ENCODE results near the gene TCF4. TPM values are rescaled to one million over a fixed set of nuclear protein-coding genes. Genes with fewer than 3 reads are reported as not detected.

Gene TCF4
- total RNA-seq, 4 donors from 2014 or later: 80.9 to 172 (median 94.0) TPM

DNA sequence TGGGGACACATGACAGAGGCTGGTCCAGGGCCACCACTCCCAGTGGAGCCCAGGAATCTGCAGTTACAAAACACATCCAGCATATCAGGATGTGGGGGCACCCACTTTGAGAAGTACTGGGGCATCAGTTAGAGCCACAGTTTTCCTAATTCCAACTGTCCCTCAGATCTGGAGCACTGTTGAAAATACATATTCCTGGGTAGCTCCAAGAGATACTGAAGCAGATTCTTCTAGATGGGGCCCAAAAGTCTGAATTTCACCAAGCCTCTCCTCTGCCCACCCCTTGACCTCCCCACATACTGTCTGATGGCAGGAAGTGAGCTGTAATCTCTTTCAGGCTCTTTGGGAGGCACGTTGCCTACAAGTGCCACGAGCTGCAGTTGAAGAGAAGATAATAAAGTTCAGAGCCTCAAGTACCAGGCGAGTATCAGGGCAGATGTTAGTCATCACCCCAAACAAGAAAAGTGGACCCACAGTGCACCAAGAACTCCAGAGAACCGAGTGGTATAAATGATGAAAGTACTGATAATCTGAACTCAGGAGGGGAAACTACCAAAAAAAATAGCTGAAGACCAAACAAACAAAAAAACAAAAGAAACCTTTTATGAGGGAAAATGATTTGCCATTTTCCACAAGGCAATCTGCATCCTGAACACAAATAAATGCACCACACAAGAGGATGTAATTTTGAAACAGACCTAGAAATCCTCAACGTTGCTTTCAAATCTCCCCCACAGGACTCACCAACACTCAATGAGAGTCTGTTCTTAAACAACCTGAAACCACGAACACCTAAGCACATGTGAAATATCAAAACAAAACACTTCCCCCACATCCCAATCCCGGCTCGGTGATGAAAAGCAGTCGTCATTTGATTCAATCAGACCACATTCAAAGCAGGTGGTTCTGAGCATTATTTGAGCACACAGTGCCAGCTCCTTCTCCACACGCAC lies 98.7 kb downstream of the TCF4 start:
- H3K27ac ChIP-seq: no peak overlapping the region
- no peaks in the 10 kb centered on the region for H3K27me3 ChIP-seq
- TF ChIP-seq EP300 (IDR thresholded peaks at IDR 0.05): no peak
- TF ChIP-seq POLR2A (IDR thresholded peaks at IDR 0.05): no peak
- no peak for TF ChIP-seq POLR2AphosphoS5 (IDR thresholded peaks at IDR 0.05)
- TF ChIP-seq, protein P1, sequence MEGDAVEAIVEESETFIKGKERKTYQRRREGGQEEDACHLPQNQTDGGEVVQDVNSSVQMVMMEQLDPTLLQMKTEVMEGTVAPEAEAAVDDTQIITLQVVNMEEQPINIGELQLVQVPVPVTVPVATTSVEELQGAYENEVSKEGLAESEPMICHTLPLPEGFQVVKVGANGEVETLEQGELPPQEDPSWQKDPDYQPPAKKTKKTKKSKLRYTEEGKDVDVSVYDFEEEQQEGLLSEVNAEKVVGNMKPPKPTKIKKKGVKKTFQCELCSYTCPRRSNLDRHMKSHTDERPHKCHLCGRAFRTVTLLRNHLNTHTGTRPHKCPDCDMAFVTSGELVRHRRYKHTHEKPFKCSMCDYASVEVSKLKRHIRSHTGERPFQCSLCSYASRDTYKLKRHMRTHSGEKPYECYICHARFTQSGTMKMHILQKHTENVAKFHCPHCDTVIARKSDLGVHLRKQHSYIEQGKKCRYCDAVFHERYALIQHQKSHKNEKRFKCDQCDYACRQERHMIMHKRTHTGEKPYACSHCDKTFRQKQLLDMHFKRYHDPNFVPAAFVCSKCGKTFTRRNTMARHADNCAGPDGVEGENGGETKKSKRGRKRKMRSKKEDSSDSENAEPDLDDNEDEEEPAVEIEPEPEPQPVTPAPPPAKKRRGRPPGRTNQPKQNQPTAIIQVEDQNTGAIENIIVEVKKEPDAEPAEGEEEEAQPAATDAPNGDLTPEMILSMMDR (IDR thresholded peaks at IDR 0.05): no peak
- H3K4me1 ChIP-seq: peaks cover 10% of the 10 kb centered on the region
- DNase-seq (ENCODE audit: low spot score in 2 of 2): no peak
- 51% methylated on average over 10 of the region's 10 CpGs for WGBS
- H3K36me3 ChIP-seq: no peaks in the 10 kb centered on the region
- H3K4me3 ChIP-seq: no peak overlapping the region
- H3K9me3 ChIP-seq: no peaks in the 10 kb centered on the region

DNA sequence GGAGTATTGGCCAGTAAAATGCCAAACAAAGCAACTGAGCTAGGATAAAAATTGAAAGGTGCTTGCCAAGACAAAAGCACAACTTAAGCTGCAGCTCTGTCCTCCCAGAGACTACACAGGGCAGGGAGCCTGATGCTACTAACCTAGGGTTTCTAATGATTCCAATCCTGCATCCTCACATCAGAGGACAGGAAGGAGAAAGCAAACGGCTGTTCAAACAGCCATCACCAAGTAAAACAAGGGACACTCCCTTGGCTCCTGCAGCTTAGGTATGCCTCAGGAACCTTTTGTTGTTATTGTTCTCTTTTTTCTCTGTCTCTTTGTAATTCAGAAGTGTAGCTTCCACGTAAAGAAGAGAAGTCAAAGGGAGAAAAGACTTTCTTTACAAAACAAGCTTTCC lies 99.5 kb downstream of the TCF4 start:
- Histone ChIP-seq H3K36me3 (no peaks in the 10 kb centered on the region), H3K27me3 (no peaks in the 10 kb centered on the region), H3K4me1 (peaks cover 10% of the 10 kb centered on the region), H3K4me3 (no peak overlapping the region), H3K27ac (no peak overlapping the region), H3K9me3 (no peaks in the 10 kb centered on the region)
- TF ChIP-seq POLR2AphosphoS5 (IDR thresholded peaks at IDR 0.05) (no peak), POLR2A (IDR thresholded peaks at IDR 0.05) (no peak), EP300 (IDR thresholded peaks at IDR 0.05) (no peak)
- TF ChIP-seq, protein P1 (IDR thresholded peaks at IDR 0.05): no peak
- WGBS: 32% methylated on average over 2 of the region's 2 CpGs
- DNase-seq (ENCODE audit: low spot score in 2 of 2): no peak

- TF ChIP-seq, protein P1 (IDR thresholded peaks at IDR 0.05): no peak
- TF ChIP-seq POLR2A (IDR thresholded peaks at IDR 0.05) (no peak), EP300 (IDR thresholded peaks at IDR 0.05) (no peak), POLR2AphosphoS5 (IDR thresholded peaks at IDR 0.05) (no peak)
- no peaks in the 10 kb centered on the region for H3K27me3 ChIP-seq
- H3K4me3 ChIP-seq: no peak overlapping the region
- WGBS: 84% methylated on average over 4 of the region's 4 CpGs
- peaks cover 10% of the 10 kb centered on the region for H3K4me1 ChIP-seq
- no peak for DNase-seq (ENCODE audit: low spot score in 2 of 2)
- H3K27ac ChIP-seq: no peak overlapping the region
- no peaks in the 10 kb centered on the region for H3K9me3 ChIP-seq
- no peaks in the 10 kb centered on the region for H3K36me3 ChIP-seq
Observed at GRCh38 chr18:55487997-55488396, 100.0 kb downstream of the TCF4 start.

DNA sequence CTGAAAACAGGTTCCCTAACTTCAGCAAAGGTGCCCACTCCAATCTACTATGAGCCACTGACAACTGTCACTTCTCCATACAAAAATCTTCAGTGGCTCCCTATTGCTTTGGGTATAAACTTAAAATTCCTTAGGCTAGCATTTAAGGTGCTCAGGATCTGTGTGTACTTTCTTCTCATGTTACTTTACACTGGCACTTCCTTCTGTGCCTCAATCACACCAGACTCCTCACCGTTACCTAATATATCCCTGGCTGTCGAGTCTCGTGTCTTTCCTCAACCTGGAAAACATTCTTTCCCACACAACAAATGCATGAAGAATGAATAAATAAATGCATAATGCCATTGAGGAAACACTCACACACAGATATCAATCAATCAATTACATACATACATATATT lies 101.1 kb downstream of the TCF4 start:
- H3K27me3 ChIP-seq: no peaks in the 10 kb centered on the region
- H3K4me3 ChIP-seq: no peak overlapping the region
- H3K9me3 ChIP-seq: no peaks in the 10 kb centered on the region
- no peak overlapping the region for H3K27ac ChIP-seq
- H3K4me1 ChIP-seq: peaks cover 10% of the 10 kb centered on the region
- DNase-seq (ENCODE audit: low spot score in 2 of 2): no peak
- H3K36me3 ChIP-seq: no peaks in the 10 kb centered on the region
- no peak for TF ChIP-seq POLR2A (IDR thresholded peaks at IDR 0.05)
- TF ChIP-seq, protein P1 (IDR thresholded peaks at IDR 0.05): no peak
- no peak for TF ChIP-seq POLR2AphosphoS5 (IDR thresholded peaks at IDR 0.05)
- TF ChIP-seq EP300 (IDR thresholded peaks at IDR 0.05): no peak
- WGBS: 92% methylated on average over 3 of the region's 3 CpGs

DNA sequence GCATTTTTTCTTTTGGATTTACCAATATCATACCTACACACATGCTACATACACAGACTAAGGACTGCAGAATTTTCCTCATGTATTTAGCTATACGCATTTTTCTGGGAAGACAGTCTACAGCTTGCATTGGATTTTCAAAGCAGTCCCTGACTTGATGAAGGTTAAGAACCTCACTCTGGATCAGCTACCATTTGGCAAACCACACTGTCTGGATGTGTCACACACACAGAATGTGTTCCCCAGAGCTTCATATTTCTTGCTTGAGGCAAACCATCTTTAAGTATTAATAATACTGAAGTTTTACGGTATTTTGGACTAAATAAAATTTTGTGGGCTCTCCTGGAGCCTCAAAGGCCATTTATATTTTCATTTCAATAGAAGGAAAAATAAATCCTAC lies 102.3 kb downstream of the TCF4 start:
- H3K9me3 ChIP-seq: no peaks in the 10 kb centered on the region
- no peaks in the 10 kb centered on the region for H3K36me3 ChIP-seq
- 53% methylated on average over 2 of the region's 2 CpGs for WGBS
- H3K4me1 ChIP-seq: peaks cover 10% of the 10 kb centered on the region
- TF ChIP-seq POLR2A (IDR thresholded peaks at IDR 0.05): no peak
- no peak for DNase-seq (ENCODE audit: low spot score in 2 of 2)
- no peaks in the 10 kb centered on the region for H3K27me3 ChIP-seq
- H3K4me3 ChIP-seq: no peak overlapping the region
- H3K27ac ChIP-seq: no peak overlapping the region

Data from suprapubic skin (tissue), 4 donors.